ENCODE results near the gene MFF. TPM values are rescaled to one million over a fixed set of nuclear protein-coding genes. Genes with fewer than 3 reads are reported as not detected.

Gene MFF
- polyA plus RNA-seq, 6 donors from 2014 or later, result 162 to 232 (median 172) TPM

GRCh38 chr2:227313310-227313709, 11.7 kb upstream of the MFF start:
- DNase-seq (no peak), ATAC-seq (ENCODE audit: low read depth in 2 of 2) (no peak)
- Mint-ChIP-seq H3K9me3 (peaks cover 0 to 7% (median 2%) of the 10 kb centered on the region in 7 donors), H3K27me3 (peaks cover 0 to 12% (median 5%) of the 10 kb centered on the region in 3 donors), H3K4me3 (no peak overlapping the region), H3K36me3 (peaks cover 10 to 11% of the 10 kb centered on the region in 2 donors), H3K27ac (no peak overlapping the region), H3K4me1 (no peaks in the 10 kb centered on the region)

GRCh38 chr2:227317834-227318233, 7.2 kb upstream of the MFF start:
- peaks cover 10 to 18% (median 17%) of the 10 kb centered on the region in 3 donors for H3K27me3 Mint-ChIP-seq
- H3K9me3 Mint-ChIP-seq, result peaks cover 0 to 12% (median 3%) of the 10 kb centered on the region in 7 donors
- no peak overlapping the region for H3K27ac Mint-ChIP-seq
- ATAC-seq (ENCODE audit: low read depth in 2 of 2) (no peak), DNase-seq (no peak)
- H3K4me3 Mint-ChIP-seq, result peak overlapping the region in 1 of 8 donors; percentile 46
- no peaks in the 10 kb centered on the region for H3K4me1 Mint-ChIP-seq
- peaks cover 10 to 11% of the 10 kb centered on the region in 2 donors for H3K36me3 Mint-ChIP-seq

DNA sequence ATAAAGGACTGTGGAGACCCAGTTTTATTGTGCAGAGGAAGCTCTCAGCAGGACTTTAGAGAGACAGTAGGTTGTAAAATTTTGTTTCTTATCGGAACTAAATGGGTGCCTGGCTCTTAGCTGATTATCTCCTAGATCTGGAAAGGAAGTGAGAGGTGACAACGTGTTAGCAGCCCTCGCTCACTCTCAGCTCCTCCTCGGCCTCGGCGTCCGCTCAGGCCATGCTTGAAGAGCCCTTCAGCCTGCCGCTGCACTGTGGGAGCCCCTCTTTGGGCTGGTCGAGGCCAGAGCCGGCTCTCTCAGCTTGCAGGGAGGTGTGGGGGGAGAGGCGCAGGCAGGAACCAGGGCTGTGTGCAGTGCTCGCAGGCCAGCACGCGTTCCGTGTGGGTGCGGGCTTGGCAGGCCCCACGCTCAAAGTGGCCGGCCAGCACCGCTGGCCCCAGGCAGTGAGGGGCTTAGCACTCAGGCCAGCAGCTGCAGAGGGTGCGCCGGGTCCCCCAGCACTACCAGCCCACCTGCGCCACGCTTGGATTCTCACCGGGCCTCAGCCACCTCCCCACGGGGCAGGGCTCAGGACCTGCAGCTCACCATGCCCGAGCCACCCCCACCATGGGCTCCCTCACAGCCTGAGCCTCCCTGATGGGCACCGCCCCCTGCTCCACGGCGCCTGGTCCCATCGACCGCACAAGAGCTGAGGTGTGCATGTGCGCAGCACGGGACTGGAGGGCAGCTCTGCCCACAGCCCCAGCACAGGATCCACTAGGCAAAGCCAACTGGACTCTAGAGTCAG, 4.6 kb upstream of the MFF start:
- Mint-ChIP-seq H3K4me1 (peaks cover 0 to 11% (median 5%) of the 10 kb centered on the region in 3 donors), H3K36me3 (peaks cover 10 to 11% of the 10 kb centered on the region in 2 donors), H3K9me3 (peaks cover 0 to 12% (median 3%) of the 10 kb centered on the region in 7 donors), H3K27me3 (peaks cover 10 to 21% (median 21%) of the 10 kb centered on the region in 3 donors), H3K27ac (no peak overlapping the region), H3K4me3 (no peak overlapping the region)
- DNase-seq, result no peak
- no peak for ATAC-seq (ENCODE audit: low read depth in 2 of 2)

GRCh38 chr2:227322530-227323205, 2.4 kb upstream of the MFF start:
- H3K36me3 Mint-ChIP-seq, result peaks cover 0 to 3% of the 10 kb centered on the region in 2 donors
- H3K4me3 Mint-ChIP-seq, result peak overlapping the region in 4 of 8 donors; percentile 4 to 80 (median 52)
- ATAC-seq (ENCODE audit: low read depth in 2 of 2) (no peak), DNase-seq (no peak)
- peak overlapping the region in 1 of 6 donors; percentile 40 for H3K27ac Mint-ChIP-seq
- H3K4me1 Mint-ChIP-seq, result peaks cover 13 to 27% (median 25%) of the 10 kb centered on the region in 3 donors
- H3K27me3 Mint-ChIP-seq, result peaks cover 9 to 15% (median 10%) of the 10 kb centered on the region in 3 donors
- peaks cover 0 to 7% (median 2%) of the 10 kb centered on the region in 7 donors for H3K9me3 Mint-ChIP-seq

DNA sequence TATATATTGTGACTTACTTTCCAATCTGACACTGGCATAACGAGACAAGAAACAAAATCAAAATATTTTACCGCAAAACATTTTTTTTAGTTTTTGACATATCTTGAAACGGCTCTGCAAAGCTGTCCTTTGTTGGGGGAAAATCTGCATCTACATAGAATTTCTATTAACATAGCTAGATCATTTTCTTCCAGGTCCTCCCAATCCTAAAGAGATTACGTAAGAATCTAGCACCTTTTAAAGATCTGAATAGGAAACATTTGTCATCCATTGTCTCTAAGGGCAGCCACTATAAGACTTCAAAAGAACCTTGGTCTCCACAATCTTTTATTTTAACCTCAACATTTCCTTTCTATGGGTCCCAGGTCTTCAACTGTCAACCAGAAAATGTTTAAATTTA, 1.2 kb upstream of the MFF start:
- Mint-ChIP-seq H3K4me1 (peaks cover 15 to 33% (median 33%) of the 10 kb centered on the region in 3 donors), H3K9me3 (peaks cover 0 to 6% (median 1%) of the 10 kb centered on the region in 7 donors), H3K27ac (peak overlapping the region in 4 of 6 donors; percentile 60 to 95 (median 91)), H3K4me3 (peak overlapping the region in 6 of 8 donors; percentile 32 to 97 (median 96)), H3K27me3 (peaks cover 9 to 15% (median 10%) of the 10 kb centered on the region in 3 donors), H3K36me3 (no peaks in the 10 kb centered on the region)
- ATAC-seq (ENCODE audit: low read depth in 2 of 2) (no peak), DNase-seq (no peak)

- no peak for DNase-seq
- Mint-ChIP-seq H3K27ac (peak overlapping the region; percentile 30 to 95 (median 88)), H3K9me3 (peaks cover 0 to 6% (median under 1%) of the 10 kb centered on the region in 7 donors), H3K27me3 (peaks cover 8 to 15% (median 9%) of the 10 kb centered on the region in 3 donors), H3K4me3 (peak overlapping the region; percentile 92 to 98 (median 96)), H3K4me1 (peaks cover 15 to 34% (median 33%) of the 10 kb centered on the region in 3 donors), H3K36me3 (no peaks in the 10 kb centered on the region)
- no peak for ATAC-seq (ENCODE audit: low read depth in 2 of 2)
Observed at GRCh38 chr2:227324642-227324994, 433 bp upstream of the MFF start.

GRCh38 chr2:227325839-227326195, 766 bp downstream of the MFF start:
- no peak for DNase-seq
- Mint-ChIP-seq H3K9me3 (peaks cover 0 to 6% (median 0%) of the 10 kb centered on the region in 7 donors), H3K4me1 (peaks cover 15 to 37% (median 33%) of the 10 kb centered on the region in 3 donors), H3K27ac (peak overlapping the region; percentile 80 to 92 (median 86)), H3K27me3 (peaks cover 6 to 15% (median 9%) of the 10 kb centered on the region in 3 donors), H3K36me3 (no peaks in the 10 kb centered on the region), H3K4me3 (peak overlapping the region; percentile 92 to 98 (median 96))
- ATAC-seq (ENCODE audit: low read depth in 2 of 2), result no peak

DNA sequence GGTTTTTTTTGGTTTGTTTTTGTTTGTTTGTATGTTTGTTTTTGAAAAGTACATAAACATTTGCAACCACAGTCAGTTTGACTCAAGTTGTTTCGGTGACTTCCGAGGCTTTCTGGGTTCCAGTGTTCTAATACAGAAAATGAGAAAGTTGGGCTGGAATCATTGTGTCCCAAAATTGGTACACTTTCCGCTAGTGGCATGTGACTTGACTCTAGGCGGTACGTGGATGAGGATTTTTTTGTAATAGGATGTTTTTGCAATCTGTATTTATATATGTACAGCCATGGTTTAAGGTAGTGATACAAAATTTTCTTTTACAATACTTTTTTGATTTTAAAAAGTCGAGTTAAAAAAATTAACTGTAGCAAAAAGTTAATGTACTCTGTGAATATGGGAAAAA, 1.7 kb downstream of the MFF start:
- H3K27ac Mint-ChIP-seq, result peak overlapping the region in 1 of 6 donors; percentile 87
- peaks cover 5 to 14% (median 9%) of the 10 kb centered on the region in 3 donors for H3K27me3 Mint-ChIP-seq

DNA sequence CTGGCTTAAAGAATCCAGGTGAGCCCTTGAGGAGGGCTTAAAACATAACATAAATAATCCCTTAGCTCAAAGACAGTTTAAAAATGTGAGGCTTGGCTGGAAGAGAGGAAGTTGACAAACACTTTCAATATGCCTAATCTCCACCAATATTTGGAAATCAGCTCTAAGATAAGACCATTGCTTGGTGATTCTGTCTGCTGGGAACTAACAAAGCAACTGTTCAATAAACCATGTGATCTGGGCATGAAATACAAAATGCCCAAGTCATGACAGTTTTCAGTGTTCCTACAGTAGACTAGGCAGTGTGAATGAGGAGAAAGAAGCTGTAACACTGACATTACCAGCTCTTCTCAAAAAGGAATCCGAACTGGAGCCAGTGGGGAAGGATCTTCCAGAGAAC, 10.7 kb downstream of the MFF start:
- no peaks in the 10 kb centered on the region for H3K9me3 Mint-ChIP-seq
- no peak overlapping the region for H3K27ac Mint-ChIP-seq
- H3K4me1 Mint-ChIP-seq, result peaks cover 0 to 3% (median 0%) of the 10 kb centered on the region in 3 donors
- peaks cover 17 to 29% of the 10 kb centered on the region in 2 donors for H3K36me3 Mint-ChIP-seq
- H3K27me3 Mint-ChIP-seq, result no peaks in the 10 kb centered on the region
- H3K4me3 Mint-ChIP-seq, result no peak overlapping the region
- no peak for ATAC-seq (ENCODE audit: low read depth in 2 of 2)
- DNase-seq, result no peak

More for the DNA sequence above, 1.7 kb downstream of the MFF start:
- peaks cover 0 to 2% (median 0%) of the 10 kb centered on the region in 7 donors for H3K9me3 Mint-ChIP-seq
- H3K36me3 Mint-ChIP-seq, result no peaks in the 10 kb centered on the region
- H3K4me1 Mint-ChIP-seq, result peaks cover 15 to 37% (median 33%) of the 10 kb centered on the region in 3 donors
- peak overlapping the region in 6 of 8 donors; percentile 29 to 97 (median 96) for H3K4me3 Mint-ChIP-seq
- no peak for ATAC-seq (ENCODE audit: low read depth in 2 of 2)
- DNase-seq, result no peak

DNA sequence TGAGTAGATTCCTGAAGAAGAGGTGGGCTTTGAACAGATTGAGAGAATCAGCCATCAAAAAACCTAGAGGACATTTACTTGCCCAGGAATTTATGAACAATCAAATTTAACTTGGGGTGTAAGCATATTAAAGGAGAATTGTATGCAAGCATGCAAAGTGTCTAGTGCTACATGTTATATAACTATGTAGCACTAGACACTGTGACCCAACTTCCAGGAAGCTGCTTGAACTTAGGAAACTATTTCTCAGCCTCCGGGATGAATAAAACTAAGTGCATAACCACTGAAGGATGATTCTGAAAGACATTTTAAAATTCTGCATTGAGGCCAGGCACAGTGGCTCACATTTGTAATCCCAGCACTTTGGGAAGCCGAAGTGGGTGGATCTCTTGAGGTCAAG, 12.4 kb downstream of the MFF start:
- H3K9me3 Mint-ChIP-seq, result no peaks in the 10 kb centered on the region
- H3K27me3 Mint-ChIP-seq, result no peaks in the 10 kb centered on the region
- ATAC-seq (ENCODE audit: low read depth in 2 of 2) (no peak), DNase-seq (no peak)
- peaks cover 0 to 3% (median 0%) of the 10 kb centered on the region in 3 donors for H3K4me1 Mint-ChIP-seq
- H3K4me3 Mint-ChIP-seq, result no peak overlapping the region
- H3K27ac Mint-ChIP-seq, result no peak overlapping the region
- H3K36me3 Mint-ChIP-seq, result peaks cover 13 to 29% of the 10 kb centered on the region in 2 donors

GRCh38 chr2:227339098-227339599, 14.1 kb downstream of the MFF start:
- Mint-ChIP-seq H3K27me3 (no peaks in the 10 kb centered on the region), H3K4me3 (no peak overlapping the region), H3K27ac (no peak overlapping the region), H3K36me3 (peaks cover 10 to 35% of the 10 kb centered on the region in 2 donors), H3K4me1 (peaks cover 0 to 3% (median 0%) of the 10 kb centered on the region in 3 donors), H3K9me3 (no peaks in the 10 kb centered on the region)
- ATAC-seq (ENCODE audit: low read depth in 2 of 2) (no peak), DNase-seq (no peak)

GRCh38 chr2:227340106-227340505, 15.1 kb downstream of the MFF start:
- H3K27me3 Mint-ChIP-seq, result no peaks in the 10 kb centered on the region
- no peak overlapping the region for H3K27ac Mint-ChIP-seq
- peaks cover 10 to 25% of the 10 kb centered on the region in 2 donors for H3K36me3 Mint-ChIP-seq
- H3K9me3 Mint-ChIP-seq, result no peaks in the 10 kb centered on the region
- DNase-seq, result no peak
- peaks cover 0 to 3% (median 0%) of the 10 kb centered on the region in 3 donors for H3K4me1 Mint-ChIP-seq
- no peak overlapping the region for H3K4me3 Mint-ChIP-seq
- no peak for ATAC-seq (ENCODE audit: low read depth in 2 of 2)

DNA sequence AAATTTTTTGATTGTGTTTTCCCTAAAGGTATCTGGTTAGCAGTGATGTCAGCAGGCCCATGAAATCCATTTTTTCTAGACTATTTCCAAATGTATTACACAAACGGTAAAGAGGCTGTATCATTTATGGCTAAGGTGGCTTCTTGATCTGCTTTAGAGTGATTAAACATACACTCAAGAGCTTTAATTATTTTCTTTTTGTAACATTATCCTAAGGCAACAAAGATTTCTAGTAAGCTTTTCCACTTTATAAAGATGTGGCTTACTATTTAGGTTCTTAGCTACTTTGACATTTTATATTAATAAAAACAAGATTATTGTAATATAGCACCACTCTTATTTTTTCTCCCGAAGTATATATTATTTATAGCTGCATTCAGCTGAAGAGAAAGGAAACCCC, 16.5 kb downstream of the MFF start:
- Mint-ChIP-seq H3K27ac (no peak overlapping the region), H3K27me3 (no peaks in the 10 kb centered on the region), H3K4me1 (peaks cover 0 to 3% (median 0%) of the 10 kb centered on the region in 3 donors), H3K4me3 (no peak overlapping the region), H3K9me3 (no peaks in the 10 kb centered on the region), H3K36me3 (peaks cover 0 to 11% of the 10 kb centered on the region in 2 donors)
- DNase-seq, result no peak
- no peak for ATAC-seq (ENCODE audit: low read depth in 2 of 2)

All from naive B cell (primary cell).